Ecto neural progenitor cell (in vitro differentiated cells): Measurements from ENCODE around the gene CHST8.

Source experiments
- DNase-seq: peaks from one replicate; pipeline ENCODE4 v3.0.0-alpha.2; 2018; ENCODE audit warnings: low spot score

CHST8 gene

DNA sequence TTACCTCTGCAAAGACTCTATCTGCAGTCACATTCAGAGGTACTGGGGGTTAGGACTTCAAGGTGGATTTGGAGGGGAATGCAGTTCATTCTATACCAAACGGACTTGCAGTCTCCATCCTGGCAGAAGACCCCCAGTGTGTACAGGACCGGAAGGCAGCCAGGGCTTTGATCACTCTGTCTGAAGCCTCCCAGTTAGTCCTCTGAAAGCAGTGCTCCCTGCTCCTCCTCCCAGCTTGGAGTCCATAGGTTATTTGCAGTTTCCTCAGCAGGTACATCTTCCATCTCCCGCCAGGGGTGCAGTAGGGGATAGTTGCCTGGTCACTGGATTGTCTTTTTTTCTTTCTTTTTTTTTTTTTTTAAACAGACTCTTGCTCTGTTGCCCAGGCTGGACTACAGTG lies 96.1 kb downstream of the CHST8 start:
- DNase-seq: no peak

DNA sequence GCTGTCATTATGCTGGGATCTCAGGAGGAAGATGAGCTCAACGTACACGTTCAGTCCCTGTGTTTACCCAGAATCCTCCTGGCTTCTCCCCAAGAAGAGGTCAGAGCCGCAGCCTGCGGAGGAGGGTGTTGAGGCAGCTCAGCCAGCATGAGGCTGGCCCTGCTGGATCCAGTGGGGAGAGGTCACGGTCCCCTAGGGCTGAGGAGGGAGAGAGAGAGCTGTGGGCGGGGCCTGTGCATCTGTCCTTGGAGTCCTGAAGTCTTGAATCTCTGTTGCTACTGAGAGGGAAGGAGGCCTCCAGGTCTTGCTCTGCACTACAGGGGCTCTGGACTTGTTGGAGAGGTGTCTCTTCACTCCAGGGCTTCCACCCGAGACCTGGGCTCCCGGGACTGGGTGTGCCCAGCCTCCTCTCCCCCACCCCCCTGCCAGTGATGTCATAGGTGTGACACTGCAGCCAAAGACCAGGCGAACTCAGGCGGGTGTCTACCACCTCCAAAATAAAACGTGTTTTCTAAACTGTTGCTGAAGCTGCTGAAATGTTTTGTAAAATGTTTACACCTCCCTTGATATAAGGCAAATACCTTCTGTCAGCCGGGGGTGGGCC lies 97.0 kb downstream of the CHST8 start:
- DNase-seq: no peak

DNA sequence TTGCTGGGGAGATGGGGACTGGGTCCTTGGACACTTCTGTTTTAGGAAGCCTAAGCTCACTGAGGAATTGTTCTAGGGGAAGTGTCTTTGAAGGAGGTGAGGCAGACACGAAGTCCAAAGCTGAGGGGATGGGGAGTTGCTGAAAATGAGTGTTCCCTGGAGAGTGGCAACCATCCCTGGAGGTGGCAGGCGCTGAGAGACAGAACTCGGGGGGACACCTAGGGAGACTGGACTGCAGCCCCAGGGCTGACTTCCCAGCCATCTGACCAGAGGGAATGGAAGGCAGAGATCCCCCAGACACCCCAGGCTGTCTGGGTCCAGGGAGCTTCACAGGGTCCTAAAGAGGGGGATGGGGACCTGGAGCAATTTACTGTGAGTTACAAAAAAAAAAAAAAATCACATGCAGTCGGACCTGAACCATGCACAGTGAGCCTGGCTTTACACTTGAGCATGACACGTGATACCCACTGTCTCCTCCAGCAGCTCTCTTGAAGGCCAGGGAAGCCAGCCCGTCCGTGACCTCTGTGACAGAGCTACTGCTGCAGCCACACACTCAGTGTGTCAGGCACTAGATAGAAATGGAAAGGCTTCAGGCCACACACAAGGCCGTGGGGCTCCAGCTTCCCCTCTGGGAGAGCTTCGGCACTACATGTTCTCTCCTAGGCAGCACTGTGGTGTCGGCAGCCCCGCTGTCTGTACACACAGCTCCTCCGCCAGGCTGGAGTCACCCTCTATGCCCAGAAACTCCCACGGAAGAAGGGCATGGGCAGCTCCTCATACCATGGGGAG lies 97.8 kb downstream of the CHST8 start:
- DNase-seq: no peak

DNA sequence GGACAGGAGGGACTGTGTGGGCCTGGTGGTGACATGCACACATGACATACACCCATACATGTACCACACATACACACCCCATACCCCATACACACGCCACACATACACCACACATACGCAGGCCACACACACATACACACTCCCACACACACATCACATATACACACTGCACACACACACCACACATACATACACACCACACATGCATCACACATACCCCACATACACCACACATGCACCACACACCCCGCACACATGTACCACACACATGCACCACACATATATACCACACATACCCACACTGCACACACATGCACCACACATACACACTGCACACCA lies 98.4 kb downstream of the CHST8 start:
- DNase-seq: no peak

DNA sequence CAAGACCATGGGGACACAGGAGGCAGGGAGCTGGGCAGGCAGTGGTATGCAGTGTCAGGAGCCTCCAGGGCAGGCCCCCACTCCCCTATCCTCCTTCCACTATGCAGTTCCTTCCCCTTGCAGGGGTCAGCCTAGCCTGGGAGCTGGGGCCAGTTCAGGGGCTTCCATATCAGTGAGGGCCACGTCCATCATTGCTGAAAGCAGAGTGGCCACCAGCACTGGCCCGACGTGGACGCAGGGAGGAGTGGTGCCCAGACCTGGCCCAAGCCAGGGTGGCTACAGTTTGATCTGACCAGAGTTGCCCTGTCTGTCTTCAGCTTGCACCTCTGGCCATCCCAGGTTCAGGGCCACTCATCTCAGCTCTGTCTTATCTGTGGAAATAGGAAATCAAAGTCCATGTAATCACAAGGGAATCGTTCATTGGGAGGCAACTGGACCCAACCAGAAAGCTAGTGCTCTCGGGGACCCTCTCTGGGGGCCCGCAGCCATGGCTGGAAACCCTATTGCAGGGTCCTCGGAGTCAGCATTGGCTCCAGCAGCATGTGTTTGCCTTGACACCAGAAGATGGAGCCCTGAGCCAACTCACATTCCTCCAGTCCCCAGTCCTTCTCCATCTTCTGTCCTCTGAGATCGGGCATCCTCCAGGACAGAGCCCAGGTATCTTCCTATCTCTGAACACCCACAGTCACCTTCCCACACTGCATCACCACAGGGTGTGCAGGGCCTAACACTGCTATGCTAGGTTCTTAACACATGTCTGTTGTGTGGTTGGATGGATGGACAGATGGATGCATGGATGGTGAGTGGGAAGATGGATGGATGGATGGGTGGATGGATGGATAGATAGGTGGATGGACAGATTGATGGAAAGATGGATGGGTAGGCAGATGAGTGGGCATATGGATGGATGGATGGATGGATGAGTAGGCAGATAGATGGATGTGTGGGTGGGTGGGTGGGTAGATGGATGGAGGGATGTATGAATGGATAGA lies 99.2 kb downstream of the CHST8 start:
- no peak for DNase-seq

DNA sequence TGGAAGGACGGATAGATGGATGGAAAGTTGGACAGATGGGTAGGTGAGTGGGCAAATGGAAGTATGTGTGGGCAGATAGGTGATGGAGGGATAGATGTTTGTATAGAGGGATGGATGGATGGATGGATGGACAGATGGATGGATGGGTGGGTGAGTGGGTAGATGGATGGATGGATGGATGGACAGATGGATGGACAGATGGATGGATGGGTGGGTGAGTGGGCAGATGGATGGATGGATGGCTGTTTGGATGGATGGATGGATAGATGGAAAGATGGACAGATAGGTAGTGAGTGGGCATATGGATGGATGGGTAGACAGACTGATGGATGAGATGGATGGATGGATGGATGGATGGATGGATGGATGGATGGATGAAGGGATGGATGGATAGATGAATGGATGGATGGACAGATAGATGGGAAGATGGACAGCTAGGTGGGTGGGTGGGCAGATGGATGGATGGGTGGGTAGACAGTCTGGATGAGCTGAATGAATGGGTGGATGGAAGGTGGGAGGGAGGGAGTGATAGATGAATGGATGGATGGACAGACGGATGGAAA lies 100.1 kb downstream of the CHST8 start:
- DNase-seq: no peak

DNA sequence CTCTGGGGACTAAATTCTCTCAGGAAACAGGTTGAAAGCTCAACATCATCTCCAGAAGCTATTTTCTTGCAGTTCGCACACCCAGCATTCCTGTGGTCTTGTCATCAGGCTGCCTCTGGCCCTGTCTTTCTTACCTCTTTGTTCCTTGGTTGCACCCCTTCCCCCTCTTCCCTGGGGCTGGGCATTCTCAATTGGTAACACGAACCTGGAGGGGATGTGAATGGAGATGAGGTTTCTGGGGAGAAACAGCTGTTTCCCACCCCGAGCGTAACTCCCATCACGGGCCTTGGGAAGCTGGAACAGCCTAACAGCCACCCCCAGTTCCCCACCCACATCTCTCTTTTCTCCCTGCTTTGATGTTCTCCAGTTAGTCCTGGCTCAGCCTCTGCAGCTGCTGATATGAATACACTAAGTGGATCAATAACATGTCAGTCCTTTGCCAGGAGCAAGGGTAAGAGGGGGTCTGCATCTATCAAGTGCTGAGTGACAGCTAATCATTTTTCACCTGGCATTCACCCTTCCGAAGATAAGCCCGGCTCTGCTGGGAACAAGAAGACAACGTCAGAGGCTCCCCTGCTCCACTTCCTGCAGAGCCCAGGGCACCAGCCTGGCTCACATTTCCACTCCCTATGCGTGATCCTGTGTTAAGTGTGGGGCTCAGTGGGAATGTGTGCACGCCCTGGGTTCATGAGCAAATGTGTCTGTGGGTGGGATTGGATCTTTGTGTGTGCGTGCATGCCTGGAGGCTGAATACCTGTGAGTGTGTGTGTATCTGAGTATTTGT lies 100.9 kb downstream of the CHST8 start:
- no peak for DNase-seq

DNA sequence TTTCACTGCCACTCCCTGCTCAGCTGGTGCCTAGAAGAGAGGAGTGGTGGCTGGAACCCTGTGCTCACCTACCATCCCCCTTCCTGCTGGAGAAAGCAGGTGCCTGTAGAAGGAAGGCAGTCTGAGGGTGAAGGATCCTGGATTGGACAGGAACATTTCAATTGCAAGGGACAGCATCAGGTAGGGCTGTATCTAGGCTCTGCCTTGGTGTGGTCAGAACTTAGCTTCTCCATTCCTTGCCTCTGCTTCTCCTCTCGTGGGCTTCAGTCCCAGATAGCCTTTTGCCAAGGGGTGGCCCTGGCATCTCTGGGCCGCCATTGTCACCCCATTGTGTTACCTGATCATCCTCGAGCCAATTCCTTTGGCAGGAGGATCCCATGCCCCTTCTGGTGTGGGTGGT lies 101.8 kb downstream of the CHST8 start:
- no peak for DNase-seq

DNA sequence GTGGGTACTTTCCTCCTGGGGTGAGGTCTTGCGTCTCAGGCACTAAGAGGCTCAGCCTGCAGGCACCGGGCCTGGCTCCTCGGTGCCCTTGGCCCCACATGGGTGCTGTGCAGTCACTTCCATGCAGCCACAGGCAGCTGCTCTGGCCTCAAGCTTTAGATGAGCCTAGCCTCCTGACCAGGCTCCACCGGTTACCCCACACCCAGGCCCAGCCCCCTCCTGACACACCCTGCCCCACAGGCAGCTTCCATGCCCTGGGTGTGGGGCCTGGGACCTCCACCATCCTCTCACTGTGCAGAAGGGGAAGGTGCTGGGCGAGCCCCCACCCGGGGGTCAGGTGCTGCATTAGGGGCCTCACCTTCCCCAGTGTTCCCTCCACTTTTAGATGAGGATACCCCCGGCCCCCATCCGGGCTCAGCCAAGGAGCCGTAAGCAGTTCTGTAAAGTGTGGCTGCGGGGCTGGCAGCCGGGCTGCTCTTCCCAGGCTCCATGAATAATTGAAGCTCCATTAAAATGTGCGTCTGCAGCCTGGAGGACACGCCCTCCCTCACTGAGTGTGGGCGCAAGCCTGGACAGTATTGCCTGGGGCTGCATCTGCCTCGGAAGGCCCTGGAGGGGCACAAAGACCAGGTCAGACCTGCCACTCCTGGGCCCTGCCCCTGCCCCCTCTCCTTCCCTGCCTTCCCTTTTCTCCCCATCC lies 102.4 kb downstream of the CHST8 start:
- DNase-seq: no peak

DNA sequence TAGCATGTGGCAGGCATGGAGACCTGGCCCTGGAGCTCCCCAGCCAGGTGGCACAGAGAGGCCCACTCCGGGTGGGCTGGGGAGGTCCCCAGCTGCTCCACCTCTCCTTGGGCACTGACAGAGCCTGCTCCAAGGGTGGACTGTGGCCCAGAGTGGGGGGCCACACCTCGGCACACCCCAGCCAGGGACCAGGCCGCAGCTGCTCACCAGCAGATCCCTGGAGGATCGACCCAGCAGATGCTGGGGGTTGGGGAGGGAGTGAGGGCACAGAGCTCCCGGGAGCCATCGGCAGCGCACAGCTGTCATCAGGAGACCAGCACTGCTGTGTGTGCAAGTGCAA lies 102.9 kb downstream of the CHST8 start:
- no peak for DNase-seq

DNA sequence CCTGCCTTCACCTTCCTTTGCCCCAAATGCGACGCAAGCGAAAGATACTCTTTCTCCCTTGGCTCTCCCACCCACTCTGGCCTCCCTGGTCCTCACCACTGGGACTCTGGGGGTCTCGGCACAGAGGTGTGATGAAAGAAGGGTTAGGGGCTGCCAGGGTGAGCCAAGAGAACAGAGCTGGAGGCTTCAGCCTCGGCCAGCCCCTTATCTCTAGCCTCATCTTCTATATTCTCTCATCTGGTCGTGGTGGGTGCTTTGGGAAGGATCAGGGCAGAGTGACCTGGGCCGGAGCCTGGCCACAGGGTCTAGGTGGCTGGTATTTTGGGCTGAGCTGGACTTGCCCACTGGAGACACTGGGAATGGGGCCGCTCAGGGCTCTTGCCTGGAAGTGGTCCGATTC lies 103.8 kb downstream of the CHST8 start:
- DNase-seq: no peak

DNA sequence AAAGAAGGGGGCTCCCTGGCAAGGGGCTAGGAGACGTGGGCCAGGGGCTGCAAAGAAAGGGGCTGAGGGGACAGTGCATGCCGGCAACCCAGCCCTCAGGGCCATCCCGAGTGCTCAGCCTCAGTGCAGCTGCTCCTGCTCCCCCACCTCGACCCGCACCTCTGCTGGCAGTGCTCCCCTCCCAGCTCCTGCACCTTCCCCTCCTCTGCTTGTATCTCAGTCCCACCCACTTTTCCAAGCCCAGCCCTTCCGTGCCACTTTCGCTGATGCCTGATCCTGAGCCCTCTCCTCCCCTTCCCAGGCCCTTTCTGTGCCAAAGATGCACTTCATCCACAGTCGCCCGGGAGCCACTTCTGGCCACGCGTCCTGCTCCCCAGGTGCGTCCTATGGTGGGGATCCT lies 105.0 kb downstream of the CHST8 start:
- DNase-seq: no peak

DNA sequence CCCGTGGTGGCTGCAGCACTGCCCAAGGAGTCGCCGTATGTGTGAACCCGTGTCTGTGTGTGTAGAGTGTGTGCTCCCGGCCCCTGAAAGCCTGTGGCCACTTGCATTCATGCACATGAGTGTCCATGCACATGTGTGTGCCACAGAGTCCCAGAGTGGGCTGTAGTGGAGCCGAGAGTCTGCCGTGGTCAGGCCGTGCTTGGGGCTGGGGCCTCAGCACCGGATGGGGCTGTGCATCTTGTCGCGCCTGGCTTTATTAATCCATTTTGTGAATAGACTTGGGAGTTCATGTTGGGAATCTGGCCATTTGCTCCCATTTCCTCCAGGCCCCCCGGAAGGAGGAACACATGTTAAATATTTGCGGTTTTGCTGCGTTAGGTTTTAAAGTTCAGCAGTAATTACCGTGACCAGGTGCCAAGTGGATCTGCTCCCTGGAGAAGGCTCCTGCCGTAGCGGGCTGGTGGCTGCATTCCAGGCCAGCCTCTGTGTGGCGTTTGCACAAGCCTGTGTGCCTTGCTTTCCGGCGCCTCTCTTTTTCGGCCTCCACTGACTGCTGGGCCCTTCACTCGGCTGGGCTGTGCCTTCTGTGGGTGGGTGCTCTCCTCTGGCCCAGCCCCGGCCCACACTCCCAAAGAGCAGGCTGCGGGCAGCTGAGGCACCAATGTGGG lies 105.7 kb downstream of the CHST8 start:
- no peak for DNase-seq

DNA sequence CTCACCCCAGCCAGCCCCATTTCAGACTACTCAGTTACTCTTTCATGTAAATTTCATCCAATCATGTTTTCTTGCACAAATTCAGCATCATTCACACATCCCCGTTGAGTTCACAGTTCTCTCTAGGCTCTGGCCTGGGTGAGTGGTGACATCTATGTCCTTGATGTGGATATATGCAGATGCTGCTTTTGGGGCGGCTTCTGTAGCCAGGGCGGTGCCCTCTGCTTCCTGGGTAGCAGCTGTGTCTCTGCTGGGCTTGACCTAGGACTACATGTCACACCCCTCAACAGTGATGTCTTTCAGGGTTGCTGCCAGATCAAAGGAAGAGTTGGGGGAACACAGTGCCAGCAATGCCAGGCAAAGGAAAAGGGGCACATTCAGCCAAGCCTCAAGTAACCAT lies 106.4 kb downstream of the CHST8 start:
- no peak for DNase-seq

DNA sequence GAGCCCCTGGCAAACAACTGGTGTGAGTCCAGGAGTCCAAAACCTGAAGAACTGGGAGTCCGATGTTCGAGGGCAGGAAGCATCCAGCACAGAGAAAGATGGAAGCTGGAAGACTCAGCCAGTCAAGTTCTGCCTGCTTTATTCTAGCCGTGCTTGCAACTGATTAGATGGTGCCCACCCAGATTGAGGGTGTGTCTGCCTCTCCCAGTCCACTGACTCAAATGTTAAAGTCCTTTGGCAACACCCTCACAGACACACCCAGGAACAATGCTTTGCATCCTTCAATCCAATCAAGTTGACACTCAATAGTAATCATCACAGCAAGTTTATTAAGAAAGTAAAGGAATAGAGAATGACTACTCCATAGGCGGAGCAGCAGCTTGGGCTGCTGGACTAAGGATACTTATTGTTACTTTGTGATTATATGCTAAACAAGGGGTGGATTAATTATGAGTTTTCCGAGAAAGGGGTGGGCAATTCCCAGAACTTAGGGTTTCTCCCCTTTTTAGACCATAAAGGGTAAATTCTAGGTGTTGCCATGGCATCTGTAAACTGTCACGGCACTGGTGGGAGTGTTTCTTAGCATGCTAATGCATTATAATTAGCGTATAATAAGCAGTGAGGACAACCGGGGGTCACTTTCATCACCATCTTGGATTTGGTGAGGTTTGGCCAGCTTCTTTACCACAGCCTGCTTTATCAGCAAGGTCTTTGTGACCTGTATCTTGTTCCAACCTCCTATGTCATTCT lies 109.3 kb downstream of the CHST8 start:
- no peak for DNase-seq

DNA sequence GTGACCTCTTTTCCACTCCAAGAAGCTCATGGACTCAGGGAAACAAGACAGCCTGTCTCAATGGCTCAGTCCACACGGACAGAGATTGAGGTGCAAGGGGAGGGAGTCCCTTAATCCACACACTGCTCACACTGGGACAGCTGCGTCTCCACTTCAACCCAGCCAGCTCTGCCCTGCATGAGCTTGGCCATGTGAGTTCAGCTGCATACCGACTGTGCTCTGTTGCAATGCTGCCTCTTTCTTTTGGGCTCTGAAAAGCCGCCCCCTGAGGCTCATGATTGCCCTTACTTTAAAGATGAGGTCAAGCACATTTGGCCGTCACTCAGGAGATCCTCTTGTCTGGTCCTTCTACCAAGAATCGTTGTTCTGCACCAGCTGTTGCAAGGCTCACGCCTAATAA lies 110.1 kb downstream of the CHST8 start:
- no peak for DNase-seq

DNA sequence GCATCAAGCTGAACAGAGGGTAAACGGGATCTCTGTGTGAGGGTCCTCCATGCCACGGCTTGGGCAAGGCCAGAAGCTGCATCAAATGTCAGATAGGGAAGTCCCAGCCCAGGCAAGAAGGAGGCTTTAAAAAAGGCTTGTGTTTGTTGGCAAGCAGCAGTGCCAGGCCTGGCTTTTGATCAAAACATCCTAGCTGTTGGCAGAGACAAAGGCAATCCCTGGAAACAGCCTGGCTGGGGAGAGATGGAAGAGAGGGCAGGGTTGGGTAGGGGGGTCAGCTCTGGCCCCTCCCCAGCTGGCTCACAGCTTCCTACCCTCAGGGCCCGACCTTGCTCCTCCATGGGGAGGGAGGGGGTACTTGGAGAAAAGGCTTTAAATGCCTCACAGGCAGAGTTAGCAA lies 113.2 kb downstream of the CHST8 start:
- DNase-seq: no peak

DNA sequence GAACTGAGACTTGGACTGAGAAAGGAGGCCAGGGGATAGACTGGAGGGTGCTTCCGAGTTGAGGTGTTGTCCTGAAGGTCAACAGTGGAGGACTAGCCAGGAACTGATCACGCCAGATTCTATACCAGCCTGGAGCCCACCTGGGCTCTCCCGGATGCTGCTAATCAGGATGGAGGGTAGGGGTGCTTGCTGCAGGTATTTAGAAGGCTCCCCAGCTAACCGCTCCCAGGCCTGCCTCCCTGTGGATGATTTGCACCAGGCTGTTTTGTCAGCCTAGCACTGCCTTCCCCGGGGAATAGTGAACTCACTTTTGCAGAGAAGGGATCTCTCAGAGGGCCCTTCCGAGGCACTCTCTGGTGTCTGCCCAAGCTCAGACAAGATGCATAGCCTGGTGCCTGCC lies 114.4 kb downstream of the CHST8 start:
- DNase-seq: no peak

DNA sequence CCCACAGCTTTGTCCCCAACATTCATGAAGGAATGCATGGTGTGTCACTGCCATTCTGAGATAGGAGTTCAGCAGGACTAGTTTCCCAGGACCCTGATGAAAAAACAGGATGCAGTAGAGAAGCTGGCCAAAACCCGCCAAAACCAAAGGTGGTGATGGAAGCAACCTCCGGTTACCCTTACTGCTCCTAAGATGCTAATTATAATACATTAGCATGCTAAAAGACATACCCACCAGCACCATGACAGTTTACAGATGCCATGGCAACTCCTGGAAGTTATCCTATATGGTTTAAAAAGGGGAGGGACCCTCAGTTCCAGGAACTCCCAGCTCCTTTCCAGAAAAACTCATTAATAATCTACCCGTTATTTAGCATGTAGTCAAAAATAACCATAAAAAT lies 115.0 kb downstream of the CHST8 start:
- no peak for DNase-seq
